ENCODE data around the gene SLC37A2. TPM values are rescaled to one million over a fixed set of nuclear protein-coding genes. Genes with fewer than 3 reads are reported as not detected.

The SLC37A2 gene
- total and polyA plus RNA-seq, 4 donors, result 3.2 to 13.2 (median 7.8) TPM

DNA sequence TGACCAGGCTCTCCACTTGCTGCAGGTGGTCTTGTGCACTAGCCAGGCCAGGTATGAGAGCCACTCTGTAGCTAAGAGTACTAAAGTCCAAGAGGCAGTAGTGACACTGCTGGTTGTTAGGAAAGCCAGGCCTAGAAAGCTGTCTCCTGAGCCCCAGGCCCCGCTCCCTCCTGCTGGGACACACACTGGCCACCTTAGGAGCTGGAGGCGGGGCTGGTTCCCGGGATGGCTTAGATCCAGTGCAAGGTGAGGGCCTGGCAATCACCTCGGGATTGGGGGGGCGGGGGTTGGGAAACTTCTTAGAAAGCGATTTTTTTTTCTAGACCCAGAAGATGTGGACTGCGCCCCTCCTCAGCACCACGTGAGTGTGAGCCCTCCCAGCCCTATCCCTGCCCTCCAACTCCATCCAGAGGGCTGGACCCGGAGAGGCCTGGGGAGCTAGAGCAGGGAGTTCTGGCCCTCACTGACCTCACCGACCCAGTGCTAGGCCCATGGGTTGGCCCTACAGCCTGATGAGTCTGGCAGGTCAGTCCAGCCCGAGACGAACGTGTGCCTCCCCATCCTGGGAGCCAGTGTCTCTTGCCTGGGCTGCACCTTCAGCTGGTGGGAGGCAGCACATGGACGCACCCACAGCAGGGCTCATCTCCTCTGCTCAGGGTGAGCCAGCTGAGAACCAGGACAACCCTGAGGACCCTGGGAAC, 18.1 kb downstream of the SLC37A2 start:
- ATAC-seq (ENCODE audit: insufficient read depth, low FRiP score), result no peak
- TF ChIP-seq, protein P1, sequence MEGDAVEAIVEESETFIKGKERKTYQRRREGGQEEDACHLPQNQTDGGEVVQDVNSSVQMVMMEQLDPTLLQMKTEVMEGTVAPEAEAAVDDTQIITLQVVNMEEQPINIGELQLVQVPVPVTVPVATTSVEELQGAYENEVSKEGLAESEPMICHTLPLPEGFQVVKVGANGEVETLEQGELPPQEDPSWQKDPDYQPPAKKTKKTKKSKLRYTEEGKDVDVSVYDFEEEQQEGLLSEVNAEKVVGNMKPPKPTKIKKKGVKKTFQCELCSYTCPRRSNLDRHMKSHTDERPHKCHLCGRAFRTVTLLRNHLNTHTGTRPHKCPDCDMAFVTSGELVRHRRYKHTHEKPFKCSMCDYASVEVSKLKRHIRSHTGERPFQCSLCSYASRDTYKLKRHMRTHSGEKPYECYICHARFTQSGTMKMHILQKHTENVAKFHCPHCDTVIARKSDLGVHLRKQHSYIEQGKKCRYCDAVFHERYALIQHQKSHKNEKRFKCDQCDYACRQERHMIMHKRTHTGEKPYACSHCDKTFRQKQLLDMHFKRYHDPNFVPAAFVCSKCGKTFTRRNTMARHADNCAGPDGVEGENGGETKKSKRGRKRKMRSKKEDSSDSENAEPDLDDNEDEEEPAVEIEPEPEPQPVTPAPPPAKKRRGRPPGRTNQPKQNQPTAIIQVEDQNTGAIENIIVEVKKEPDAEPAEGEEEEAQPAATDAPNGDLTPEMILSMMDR (IDR thresholded peaks at IDR 0.05; ENCODE audit: control extremely low read depth, extremely low read depth), result no peak
- H3K4me1 ChIP-seq (ENCODE audit: control insufficient read depth in 5 of 5, insufficient read depth in 5 of 5, low read length in 5 of 5), result no peaks in the 10 kb centered on the region
- WGBS, 2 donors, result 81 to 83% methylated on average over 14 of the region's 14 CpGs
- DNase-seq, result no peak
- H3K27me3 ChIP-seq (ENCODE audit: control insufficient read depth in 3 of 3, insufficient read depth in 3 of 3, low read length in 2 of 3), result no peaks in the 10 kb centered on the region
- no peak overlapping the region for H3K4me3 ChIP-seq
- no peak overlapping the region for H3K9ac ChIP-seq (ENCODE audit: insufficient read depth in 1 of 2, low read length in 2 of 2)
- H3K9me3 ChIP-seq (ENCODE audit: control insufficient read depth in 4 of 4, insufficient read depth in 3 of 4, low read length in 3 of 4), result no peaks in the 10 kb centered on the region
- H3K27ac ChIP-seq (ENCODE audit: low read depth in 1 of 2, low read length in 1 of 2), result no peak overlapping the region
- no peaks in the 10 kb centered on the region for H3K36me3 ChIP-seq (ENCODE audit: control insufficient read depth in 4 of 4, insufficient read depth in 4 of 4, low read length in 4 of 4)

DNA sequence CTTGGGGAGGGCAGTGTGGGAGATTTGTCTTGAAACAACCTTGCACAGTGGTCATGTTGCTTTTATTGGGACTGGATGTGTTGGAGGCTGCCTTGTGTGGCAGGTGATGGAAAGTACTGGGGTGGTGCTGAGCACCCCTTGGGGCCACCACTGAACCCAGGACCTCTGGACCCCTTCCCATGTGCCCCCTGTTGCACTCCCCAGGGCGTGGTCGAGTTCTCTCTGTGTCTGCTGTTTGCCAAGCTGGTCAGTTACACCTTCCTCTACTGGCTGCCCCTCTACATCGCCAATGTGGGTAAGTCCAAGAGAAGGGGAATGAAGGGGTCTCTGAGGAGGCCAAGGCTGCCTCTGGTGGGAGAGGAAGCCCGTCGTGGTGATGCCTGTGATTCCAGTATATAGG, 18.9 kb downstream of the SLC37A2 start:
- Histone ChIP-seq H3K27ac (ENCODE audit: low read depth in 1 of 2, low read length in 1 of 2) (no peak overlapping the region), H3K4me1 (ENCODE audit: control insufficient read depth in 5 of 5, insufficient read depth in 5 of 5, low read length in 5 of 5) (no peaks in the 10 kb centered on the region), H3K4me3 (no peak overlapping the region), H3K9me3 (ENCODE audit: control insufficient read depth in 4 of 4, insufficient read depth in 3 of 4, low read length in 3 of 4) (no peaks in the 10 kb centered on the region), H3K9ac (ENCODE audit: insufficient read depth in 1 of 2, low read length in 2 of 2) (no peak overlapping the region), H3K36me3 (ENCODE audit: control insufficient read depth in 4 of 4, insufficient read depth in 4 of 4, low read length in 4 of 4) (no peaks in the 10 kb centered on the region), H3K27me3 (ENCODE audit: control insufficient read depth in 3 of 3, insufficient read depth in 3 of 3, low read length in 2 of 3) (no peaks in the 10 kb centered on the region)
- WGBS, 2 donors, result 90 to 94% methylated on average over 5 of the region's 5 CpGs
- DNase-seq (no peak), ATAC-seq (ENCODE audit: insufficient read depth, low FRiP score) (no peak)
- TF ChIP-seq, protein P1 (IDR thresholded peaks at IDR 0.05; ENCODE audit: control extremely low read depth, extremely low read depth), result no peak

DNA sequence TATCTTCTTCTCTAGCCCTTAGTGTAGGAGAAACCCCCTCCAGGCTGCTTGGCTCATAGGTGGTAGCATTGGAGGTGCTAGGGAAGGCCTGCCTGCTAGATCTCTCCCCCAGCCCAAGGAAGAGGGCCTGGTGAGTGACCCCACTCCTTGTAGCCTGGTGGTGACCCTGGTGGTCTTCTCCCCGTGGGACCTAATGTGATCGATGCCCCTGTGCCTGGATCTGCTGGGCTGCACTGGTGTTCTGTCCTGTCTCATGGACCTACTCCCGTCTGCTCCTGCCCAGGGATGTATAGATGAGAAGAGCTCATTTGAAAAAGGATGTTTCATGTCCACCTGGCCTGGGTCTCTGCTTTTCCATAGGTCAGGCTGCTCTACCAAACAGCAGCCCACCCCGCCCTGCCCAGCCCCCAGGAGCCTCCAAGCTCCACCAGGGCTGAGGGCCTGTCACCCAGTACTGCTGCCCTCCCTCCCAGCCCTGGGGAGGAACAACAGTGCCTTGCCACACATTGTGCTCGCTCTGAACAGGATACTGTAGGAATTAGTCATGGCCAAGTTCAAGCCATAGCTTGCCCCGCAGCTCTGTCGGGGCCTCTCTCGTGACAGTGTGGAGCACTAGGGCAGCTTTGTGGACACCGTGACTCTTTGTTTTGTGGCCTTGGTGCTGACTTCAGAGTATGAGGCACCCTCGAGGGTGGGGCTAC, 19.7 kb downstream of the SLC37A2 start:
- H3K4me1 ChIP-seq (ENCODE audit: control insufficient read depth in 5 of 5, insufficient read depth in 5 of 5, low read length in 5 of 5), result no peaks in the 10 kb centered on the region
- TF ChIP-seq, protein P1 (IDR thresholded peaks at IDR 0.05; ENCODE audit: control extremely low read depth, extremely low read depth), result no peak
- DNase-seq (no peak), ATAC-seq (ENCODE audit: insufficient read depth, low FRiP score) (peak; percentile 20)
- 78% methylated on average over 10 of the region's 10 CpGs for WGBS, 2 donors
- H3K9ac ChIP-seq (ENCODE audit: insufficient read depth in 1 of 2, low read length in 2 of 2), result no peak overlapping the region
- no peaks in the 10 kb centered on the region for H3K27me3 ChIP-seq (ENCODE audit: control insufficient read depth in 3 of 3, insufficient read depth in 3 of 3, low read length in 2 of 3)
- H3K4me3 ChIP-seq, result no peak overlapping the region
- H3K9me3 ChIP-seq (ENCODE audit: control insufficient read depth in 4 of 4, insufficient read depth in 3 of 4, low read length in 3 of 4), result no peaks in the 10 kb centered on the region
- no peaks in the 10 kb centered on the region for H3K36me3 ChIP-seq (ENCODE audit: control insufficient read depth in 4 of 4, insufficient read depth in 4 of 4, low read length in 4 of 4)
- H3K27ac ChIP-seq (ENCODE audit: low read depth in 1 of 2, low read length in 1 of 2), result no peak overlapping the region
